NT2/D1 (cell line): Measurements from ENCODE around the gene RNFT2.

Experiments used
- DNase-seq: peaks from one replicate; pipeline ENCODE4 v3.0.0-alpha.2; 2011; ENCODE audit warnings: low read depth, low spot score
- H3K27me3 ChIP-seq: 2 replicates; pipeline ENCODE4 v1.6.0; 2011; ENCODE audit warnings: mild to moderate bottlenecking; ENCODE audit not compliant: insufficient read length, insufficient read depth
- H3K36me3 ChIP-seq: 2 replicates; pipeline ENCODE4 v1.6.1; 2011; ENCODE audit warnings: mild to moderate bottlenecking, low read length, mixed read lengths; ENCODE audit not compliant: insufficient read depth, insufficient read length
- H3K4me1 ChIP-seq: 2 replicates; pipeline ENCODE4 v1.5.1; 2011; ENCODE audit not compliant: insufficient read depth, insufficient read length
- H3K4me3 ChIP-seq: 2 replicates; pipeline ENCODE4 v1.5.1; 2011; ENCODE audit warnings: low read depth; ENCODE audit not compliant: insufficient read length
- H3K9ac ChIP-seq: 2 replicates; pipeline ENCODE4 v1.6.0; 2011; ENCODE audit warnings: low read depth; ENCODE audit not compliant: insufficient read length
- H3K9me3 ChIP-seq: 2 replicates; pipeline ENCODE4 v1.5.1; 2011; ENCODE audit warnings: mild to moderate bottlenecking, low read length; ENCODE audit not compliant: insufficient read depth
- SUZ12 ChIP-seq: IDR thresholded peaks from 2 replicates; pipeline ENCODE4 v1.6.1; 2011; ENCODE audit not compliant: insufficient read length, insufficient read depth; ENCODE audit errors: extremely low read depth
- YY1 ChIP-seq: IDR thresholded peaks from 2 replicates; pipeline ENCODE4 v1.6.1; 2011; ENCODE audit not compliant: insufficient read length, insufficient read depth
- ZNF274 ChIP-seq: IDR thresholded peaks from 2 replicates; pipeline ENCODE4 v1.6.1; 2011; ENCODE audit warnings: mild to moderate bottlenecking, low read depth, low read length

Gene RNFT2

DNA sequence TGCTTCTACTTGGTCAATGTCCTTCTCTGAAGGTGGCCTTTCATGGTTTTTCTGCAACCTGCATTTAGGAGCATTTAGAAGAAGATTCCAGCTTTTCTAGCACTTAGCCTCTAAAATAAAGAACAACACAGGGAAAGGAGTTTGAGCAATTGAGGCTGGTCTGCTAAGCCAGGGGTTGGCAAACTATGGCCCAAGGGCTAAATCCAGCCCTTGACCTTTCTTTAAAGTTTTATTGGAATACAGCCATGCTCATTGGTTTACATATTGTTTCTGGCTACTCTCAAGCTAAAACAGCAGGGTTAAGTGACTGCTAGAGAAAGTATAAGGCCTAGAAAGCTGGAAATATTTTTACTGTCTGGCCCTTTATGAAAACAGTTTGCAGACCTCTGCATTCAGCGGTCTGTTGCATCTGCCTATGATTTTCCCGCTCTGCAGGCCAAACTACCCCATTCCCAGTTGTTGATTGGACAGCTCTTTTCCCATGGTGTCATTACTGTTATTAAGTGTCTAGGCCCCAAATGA lies 39.5 kb upstream of the RNFT2 start:
- no peaks in the 10 kb centered on the region for H3K36me3 ChIP-seq
- no peaks in the 10 kb centered on the region for H3K4me1 ChIP-seq
- H3K9ac ChIP-seq: no peak overlapping the region
- H3K27me3 ChIP-seq: peaks cover 9% of the 10 kb centered on the region
- H3K4me3 ChIP-seq: no peak overlapping the region
- TF ChIP-seq SUZ12 (no peak), ZNF274 (no peak), YY1 (no peak)
- H3K9me3 ChIP-seq: peaks cover 10% of the 10 kb centered on the region; the same call in 1 of the 2 replicates
- no peak for DNase-seq

DNA sequence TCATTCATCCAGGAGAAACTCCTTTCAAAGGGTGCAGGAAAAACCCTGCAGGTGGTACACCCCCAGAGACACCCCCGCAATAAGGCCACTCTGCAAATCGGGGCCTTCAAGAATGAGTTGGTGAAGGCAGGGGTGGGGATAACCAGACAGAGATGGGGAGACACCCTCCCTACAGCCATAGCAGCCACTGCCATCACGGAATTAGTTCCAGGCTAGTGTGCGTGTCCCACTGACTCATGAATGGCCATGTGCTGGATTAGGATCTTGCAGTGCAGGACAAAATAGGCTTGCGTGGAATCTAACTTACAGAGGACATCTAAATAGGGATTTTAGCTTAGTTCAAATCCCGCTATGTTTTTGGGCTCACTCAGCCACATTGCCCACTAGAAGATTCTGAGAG lies 38.0 kb upstream of the RNFT2 start:
- H3K9me3 ChIP-seq: peaks cover 3% of the 10 kb centered on the region; the same call in 1 of the 2 replicates
- TF ChIP-seq ZNF274 (no peak), SUZ12 (no peak), YY1 (no peak)
- no peaks in the 10 kb centered on the region for H3K4me1 ChIP-seq
- H3K9ac ChIP-seq: no peak overlapping the region
- no peaks in the 10 kb centered on the region for H3K36me3 ChIP-seq
- no peak overlapping the region for H3K4me3 ChIP-seq
- H3K27me3 ChIP-seq: no peaks in the 10 kb centered on the region
- no peak for DNase-seq

DNA sequence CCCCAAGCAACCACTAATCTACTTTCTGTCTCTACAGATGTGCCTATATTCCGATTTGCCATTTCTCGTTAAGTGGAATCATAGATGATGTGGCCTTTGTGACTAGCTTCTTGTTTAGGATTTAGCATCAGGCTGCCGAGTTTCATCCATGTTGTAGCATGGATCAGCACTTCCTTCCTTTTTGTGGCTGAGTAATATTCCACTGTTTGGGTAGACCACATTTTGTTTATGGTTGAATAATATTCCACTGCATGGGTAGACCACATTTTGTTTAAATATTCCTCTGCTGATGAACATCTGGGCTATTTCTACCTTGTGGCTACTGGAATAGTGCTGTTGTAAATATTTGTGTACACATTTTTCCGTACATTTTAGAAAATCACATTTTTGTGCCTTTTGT lies 36.7 kb upstream of the RNFT2 start:
- Histone ChIP-seq H3K9ac (no peak overlapping the region), H3K36me3 (no peaks in the 10 kb centered on the region), H3K4me1 (no peaks in the 10 kb centered on the region), H3K9me3 (no peaks in the 10 kb centered on the region), H3K27me3 (no peaks in the 10 kb centered on the region), H3K4me3 (no peak overlapping the region)
- no peak for TF ChIP-seq SUZ12
- TF ChIP-seq ZNF274: no peak
- no peak for TF ChIP-seq YY1
- DNase-seq: no peak

DNA sequence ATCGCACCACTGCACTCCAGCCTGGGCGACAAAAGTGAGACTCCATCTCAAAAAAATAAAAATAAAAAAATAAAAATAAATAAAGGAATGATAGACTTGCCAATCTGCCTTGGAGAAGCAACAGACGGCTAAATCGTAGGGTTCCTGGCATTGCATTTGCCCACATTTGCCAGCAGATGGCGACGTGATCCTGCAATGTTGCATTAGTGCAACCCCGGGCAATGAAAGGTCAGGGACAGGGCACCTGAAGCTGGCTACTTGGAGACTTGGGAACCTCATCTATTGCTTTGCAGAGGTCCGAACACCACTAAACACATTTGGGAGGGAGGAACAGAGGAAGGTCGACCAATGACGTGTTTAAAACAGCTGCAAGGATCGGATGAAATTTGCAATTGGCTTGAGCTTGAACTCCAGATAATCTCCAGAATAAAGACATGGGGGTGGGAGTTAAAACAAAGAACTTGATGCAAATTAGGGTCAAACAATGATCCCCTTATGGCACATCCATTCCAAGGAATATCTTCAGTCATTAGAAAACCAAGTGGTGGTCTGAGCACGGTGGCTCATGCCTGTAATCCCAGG lies 34.8 kb upstream of the RNFT2 start:
- H3K4me3 ChIP-seq: no peak overlapping the region
- no peak overlapping the region for H3K9ac ChIP-seq
- no peaks in the 10 kb centered on the region for H3K36me3 ChIP-seq
- H3K9me3 ChIP-seq: no peaks in the 10 kb centered on the region
- DNase-seq: peak; percentile 77
- H3K27me3 ChIP-seq: no peaks in the 10 kb centered on the region
- H3K4me1 ChIP-seq: no peaks in the 10 kb centered on the region
- no peak for TF ChIP-seq ZNF274
- no peak for TF ChIP-seq SUZ12
- no peak for TF ChIP-seq YY1

DNA sequence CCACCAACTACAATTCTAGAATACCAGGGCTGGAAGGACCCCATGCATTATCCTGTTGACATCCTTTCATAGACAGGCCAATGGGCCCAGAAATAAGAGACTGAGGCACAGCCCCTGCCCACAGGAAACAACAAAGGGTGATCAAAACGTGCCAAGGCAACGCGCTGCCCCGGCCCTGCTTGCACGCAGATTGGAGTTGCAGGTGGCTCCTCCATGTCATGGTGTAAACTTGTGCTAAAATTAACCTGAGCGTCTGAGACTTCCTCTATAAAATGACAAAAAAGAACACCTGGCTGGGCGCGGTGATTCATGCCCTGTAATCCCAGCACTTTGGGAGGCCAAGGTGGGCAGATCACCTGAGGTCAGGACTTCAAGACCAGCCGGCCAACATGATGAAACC lies 30.4 kb upstream of the RNFT2 start:
- no peak for DNase-seq
- H3K27me3 ChIP-seq: no peaks in the 10 kb centered on the region
- no peak overlapping the region for H3K4me3 ChIP-seq
- no peak overlapping the region for H3K9ac ChIP-seq
- TF ChIP-seq ZNF274 (no peak), SUZ12 (no peak), YY1 (no peak)
- no peaks in the 10 kb centered on the region for H3K9me3 ChIP-seq
- peaks cover 8% of the 10 kb centered on the region for H3K36me3 ChIP-seq
- H3K4me1 ChIP-seq: peaks cover 5% of the 10 kb centered on the region

DNA sequence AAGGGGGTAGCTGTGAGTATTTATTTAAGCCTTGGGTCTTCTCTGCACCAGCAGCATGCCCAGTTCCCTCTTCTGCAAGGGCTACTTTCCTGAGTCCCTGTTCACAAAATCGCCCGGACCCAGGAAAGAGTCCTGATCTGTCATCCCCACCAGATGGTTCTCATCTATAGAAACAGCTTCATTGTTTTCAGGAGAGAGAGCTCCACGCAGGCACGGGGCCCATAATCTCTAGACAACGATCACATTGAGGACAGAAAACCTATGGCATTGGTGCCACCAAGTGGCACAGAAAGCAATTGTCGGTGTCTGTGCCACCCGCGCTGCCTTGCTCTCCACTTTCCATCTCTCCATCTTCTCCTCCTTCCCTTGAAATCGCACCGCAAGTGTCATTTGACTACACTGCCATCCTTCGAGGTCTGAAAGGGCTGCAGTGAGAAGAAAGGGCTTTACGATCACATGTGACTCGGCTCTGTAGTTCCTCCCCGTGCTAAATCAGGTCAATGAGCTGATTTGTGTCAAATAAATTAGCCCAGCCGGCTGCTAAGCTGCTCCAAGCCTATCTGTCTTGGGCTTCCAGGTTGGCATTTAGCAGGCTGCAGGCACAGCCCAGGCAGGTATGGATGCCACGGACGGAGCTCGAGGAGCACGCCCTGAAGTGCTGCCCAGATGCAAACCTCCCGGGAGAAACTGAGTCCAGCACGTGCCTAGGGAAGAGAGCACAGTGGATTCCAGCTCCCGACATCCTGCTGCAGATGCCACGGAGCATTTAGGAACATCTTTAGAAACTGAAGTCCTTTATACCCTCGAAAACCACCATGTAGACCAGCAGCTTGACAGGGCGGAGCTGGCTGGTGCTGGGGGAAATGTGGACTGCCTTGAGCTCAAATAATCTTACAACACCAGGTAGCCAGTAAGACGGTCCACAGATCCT lies 29.0 kb upstream of the RNFT2 start:
- Histone ChIP-seq H3K27me3 (no peaks in the 10 kb centered on the region), H3K4me3 (no peak overlapping the region), H3K9ac (no peak overlapping the region), H3K4me1 (peaks cover 5% of the 10 kb centered on the region), H3K9me3 (no peaks in the 10 kb centered on the region), H3K36me3 (peaks cover 9% of the 10 kb centered on the region)
- TF ChIP-seq SUZ12: no peak
- no peak for TF ChIP-seq YY1
- no peak for TF ChIP-seq ZNF274
- no peak for DNase-seq

DNA sequence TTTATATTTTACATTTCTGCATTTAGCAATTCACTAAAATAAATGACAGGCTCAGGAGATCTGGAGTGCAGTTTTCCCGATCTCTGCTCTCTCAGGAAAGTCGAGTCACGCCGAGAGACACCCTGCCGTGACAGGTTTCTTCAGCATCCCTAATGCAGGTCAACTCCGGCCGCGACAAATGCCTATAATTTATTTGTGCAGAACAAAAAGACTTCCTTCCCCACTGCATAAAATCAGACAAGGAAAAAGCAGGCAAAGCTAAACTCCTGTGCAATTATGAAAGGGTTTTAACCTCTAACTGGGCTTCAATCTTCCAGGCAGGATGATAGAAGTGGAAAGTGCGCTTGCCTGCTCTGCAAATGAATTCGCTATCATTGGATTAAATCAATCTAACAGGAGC lies 28.3 kb upstream of the RNFT2 start:
- peaks cover 12% of the 10 kb centered on the region for H3K36me3 ChIP-seq
- no peak for TF ChIP-seq YY1
- no peak for TF ChIP-seq ZNF274
- no peak for TF ChIP-seq SUZ12
- H3K4me1 ChIP-seq: peaks cover 5% of the 10 kb centered on the region
- H3K4me3 ChIP-seq: no peak overlapping the region
- DNase-seq: no peak
- no peaks in the 10 kb centered on the region for H3K27me3 ChIP-seq
- H3K9me3 ChIP-seq: no peaks in the 10 kb centered on the region
- no peak overlapping the region for H3K9ac ChIP-seq
